DLD1 (cell line): ENCODE results near the gene CYP24A1.

Source experiments
- in situ Hi-C: cut with HindIII; loops from 2 replicates; pipeline ENCODE4 v1.10.0; 2017; ENCODE audit warnings: low sequenced_read_pairs

Gene CYP24A1

DNA sequence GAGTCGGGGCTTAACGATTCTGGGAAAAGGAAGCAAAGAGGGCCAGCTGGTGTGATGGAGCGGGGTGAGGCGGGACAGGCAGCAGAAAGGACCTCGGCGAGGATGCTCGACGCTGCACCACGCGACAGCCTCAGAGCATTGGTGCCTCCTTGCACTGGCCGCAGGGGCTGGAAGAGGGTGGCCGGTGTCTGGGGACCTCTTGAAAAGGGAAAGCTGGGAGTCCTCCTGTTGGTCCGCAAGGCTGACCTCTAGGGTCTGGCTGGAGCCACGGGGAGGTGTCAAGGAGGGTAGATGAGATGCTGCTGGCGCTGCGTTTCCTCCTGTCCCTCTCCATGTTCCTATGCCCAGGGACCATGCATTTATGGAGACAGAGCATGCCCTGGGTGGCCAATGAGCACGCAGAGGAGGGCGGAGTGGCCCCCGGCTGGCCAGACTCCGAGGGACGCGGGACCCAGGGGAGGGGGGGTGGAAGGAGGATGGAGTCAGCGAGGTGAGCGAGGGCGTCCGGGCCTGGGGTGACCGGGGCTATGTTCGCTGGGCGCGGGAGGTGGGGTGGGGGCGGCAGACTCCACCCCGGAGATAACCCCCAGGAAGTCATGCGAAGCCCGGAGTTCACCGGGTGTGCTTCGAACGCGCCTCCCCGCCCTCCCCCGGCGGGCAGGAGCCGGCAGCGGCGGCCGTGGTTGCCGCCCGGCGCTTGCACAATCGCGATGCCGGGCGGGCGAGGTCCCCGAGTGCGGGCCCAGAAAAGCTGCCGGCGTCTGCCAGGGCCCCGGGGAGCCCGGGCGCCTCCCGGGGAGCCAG is at the start of gene CYP24A1:
Gene CYP24A1 (minus strand): TSS at position 334 of the 804 bp plus-strand sequence. CDS start 407 bp downstream, outside the sequence.
- in situ Hi-C loops, result no loop called here

DNA sequence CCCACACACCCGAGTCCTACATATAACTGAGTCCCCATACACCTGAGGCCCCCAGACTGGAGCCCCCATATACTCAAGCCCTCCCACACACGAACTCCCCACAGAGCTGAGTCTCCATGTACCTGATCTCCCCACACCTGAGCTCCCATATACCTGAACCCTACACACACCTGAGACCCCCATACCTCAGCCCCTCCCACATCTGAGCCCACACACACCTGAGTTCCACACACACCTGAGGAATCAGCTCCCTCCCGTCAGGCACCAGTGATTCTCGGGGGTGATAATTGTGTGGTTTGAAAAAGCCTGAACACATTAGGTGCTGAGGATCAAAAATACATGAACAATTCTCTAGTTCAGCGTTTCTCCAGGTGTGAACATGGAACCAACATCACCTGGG is 49.5 kb upstream of the CYP24A1 start:
- in situ Hi-C loops, result no loop called here

DNA sequence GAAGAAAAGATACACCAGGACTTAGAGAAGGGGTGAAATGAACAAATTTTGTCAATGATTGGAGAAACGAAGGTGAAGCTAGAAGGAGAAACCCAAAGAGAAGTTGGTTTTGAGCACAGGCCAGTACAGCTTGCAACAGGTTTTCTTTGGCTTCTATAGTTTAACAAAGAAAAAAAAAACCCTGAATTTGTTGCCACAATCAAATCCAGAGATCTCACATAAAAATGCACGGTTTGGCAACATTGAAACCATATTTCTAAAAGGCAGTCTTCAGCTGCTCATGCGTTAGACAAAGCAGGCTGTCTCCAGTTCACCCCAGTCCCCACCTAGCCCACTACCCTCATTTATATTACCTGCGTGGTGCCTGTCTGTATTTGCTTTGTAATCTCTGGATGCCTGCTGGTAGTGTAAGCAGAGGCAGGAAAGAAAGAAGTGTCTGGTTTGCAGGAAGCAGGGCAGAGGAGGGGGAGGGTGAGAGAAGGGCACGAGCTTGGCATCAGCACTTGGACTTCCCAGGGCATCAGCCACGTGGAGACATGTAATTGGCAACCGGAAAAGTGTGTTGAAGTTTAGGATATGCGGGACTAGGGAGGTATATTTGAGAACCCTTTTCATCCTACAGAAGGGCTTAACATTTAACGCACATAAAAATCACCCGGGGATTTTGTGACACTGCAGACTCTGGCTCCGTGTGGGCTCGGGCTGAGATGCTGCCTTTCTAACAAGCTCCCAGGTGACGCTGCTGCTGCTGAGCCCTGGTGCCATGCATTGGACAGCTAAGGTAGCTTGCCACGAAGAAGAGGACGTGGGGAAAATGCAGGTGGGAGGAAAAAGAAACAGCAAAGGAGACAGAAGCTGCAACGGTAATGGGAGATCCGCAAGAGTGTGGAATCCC is 48.5 kb upstream of the CYP24A1 start:
- in situ Hi-C loops, result no loop called here

DNA sequence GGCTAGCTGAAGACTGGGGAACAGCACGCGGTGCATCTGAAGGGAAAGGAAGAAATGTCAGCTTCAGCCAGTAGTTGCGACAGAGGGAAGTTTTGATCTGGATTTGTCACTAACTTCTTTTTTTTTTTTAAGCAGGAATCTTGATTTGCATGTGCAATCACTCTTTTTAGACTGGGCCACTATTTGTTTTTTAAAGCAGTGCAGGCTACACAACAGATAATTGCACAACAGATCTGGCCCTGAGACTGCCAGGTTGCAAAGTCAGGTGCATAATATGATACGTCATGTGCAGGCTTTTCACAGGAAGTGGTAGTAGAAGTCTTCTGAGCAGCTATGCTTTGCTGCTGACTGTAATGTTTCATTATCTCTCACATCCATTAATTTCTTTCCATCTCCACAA is 47.6 kb upstream of the CYP24A1 start:
- in situ Hi-C loops, result no loop called here

DNA sequence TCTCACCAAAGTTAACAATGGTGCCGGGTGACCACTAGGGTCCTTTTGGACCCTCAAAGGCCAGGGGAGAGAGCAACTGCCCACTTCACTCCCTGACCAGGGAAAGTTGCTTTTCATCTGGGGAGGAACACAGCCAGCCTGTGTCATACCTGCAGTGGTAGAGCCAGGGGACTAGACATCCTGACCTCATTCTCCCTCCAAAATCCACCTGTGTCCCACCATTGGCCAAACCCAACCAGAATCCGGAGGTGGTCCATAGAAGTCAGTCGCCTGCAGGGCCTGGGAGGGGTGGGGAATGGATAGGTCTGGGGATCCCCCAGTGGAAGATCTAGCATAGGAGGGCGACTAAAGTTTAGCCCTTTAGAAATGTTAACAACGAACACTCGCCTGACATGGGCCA is 46.9 kb upstream of the CYP24A1 start:
- in situ Hi-C loops, result no loop called here

DNA sequence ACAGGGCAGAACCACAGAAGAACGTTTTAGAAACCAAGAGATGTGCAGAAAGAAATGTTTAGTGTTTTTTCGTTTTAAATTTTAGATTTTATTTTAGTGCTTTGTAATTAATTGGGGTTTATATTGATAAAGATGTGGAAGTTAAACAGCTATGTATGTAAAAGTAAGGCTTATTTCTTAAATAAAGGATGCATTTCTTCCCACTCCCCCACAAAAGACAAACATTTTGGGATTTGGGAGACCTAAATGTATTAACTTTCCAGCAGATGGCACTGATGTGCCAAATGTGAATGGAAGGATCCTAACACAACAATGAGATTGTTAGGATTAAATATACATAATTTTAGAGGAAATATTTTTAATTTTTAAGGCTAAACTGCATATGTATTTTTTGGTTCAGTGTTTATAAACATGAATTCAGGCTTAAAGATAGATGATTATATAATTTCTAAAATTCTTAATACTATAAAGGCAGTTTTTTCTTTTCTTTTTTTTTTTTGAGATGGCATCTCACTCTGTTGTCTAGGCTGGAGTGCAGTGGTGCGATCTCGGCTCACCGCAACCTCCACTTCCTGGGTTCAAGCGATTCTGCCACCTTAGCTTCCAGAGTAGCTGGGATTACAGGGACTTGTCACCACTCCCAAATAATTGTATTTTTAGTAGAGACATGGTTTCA is 46.1 kb upstream of the CYP24A1 start:
- in situ Hi-C loops, result loop anchor here (5.0 to 10.0 kb wide), 3 partner anchors 37 to 405 kb away; no protein-coding TSS in a partner anchor

DNA sequence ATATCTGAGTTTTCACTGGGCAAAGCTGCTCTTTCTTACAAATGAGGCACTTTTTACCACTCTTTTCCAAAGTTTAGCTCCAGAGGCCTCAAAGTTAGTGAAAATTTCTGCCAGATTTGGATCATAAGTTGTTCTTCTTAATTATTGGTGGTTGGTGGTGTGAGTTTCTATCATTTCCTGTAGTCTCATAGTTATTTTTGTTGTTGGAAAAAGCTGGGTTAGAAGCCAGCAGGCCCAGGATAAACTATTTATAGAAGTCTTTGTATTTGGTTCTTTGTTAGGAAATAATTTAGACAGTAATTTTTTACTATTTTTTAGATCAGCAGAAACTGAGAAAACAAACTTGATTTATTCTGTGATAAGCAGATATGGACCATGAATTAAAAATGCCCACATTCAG is 44.7 kb upstream of the CYP24A1 start:
- in situ Hi-C loops, result loop anchor here (5.0 to 10.0 kb wide), 3 partner anchors 39 to 406 kb away; no protein-coding TSS in a partner anchor

DNA sequence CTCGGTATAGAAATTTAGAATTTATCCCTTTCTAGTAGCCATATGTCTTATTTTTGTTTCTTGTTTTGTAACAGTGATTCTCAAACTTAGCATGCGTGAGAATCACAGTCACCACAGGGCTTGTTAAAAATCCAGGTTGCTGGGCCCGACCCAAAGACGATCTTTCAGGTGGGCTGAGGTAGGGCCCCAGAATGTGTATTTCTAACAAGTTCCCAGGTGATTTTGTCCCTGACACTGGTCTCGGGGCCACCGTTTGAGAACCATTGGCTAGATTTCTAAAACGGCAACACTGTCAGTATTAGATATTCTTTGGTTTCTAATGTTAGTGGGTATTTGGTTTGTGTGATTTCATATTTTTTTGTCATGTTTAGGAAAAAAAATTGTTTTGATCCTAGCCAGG is 44.0 kb upstream of the CYP24A1 start:
- in situ Hi-C loops, result loop anchor here (5.0 to 10.0 kb wide), 3 partner anchors 40 to 407 kb away; no protein-coding TSS in a partner anchor

DNA sequence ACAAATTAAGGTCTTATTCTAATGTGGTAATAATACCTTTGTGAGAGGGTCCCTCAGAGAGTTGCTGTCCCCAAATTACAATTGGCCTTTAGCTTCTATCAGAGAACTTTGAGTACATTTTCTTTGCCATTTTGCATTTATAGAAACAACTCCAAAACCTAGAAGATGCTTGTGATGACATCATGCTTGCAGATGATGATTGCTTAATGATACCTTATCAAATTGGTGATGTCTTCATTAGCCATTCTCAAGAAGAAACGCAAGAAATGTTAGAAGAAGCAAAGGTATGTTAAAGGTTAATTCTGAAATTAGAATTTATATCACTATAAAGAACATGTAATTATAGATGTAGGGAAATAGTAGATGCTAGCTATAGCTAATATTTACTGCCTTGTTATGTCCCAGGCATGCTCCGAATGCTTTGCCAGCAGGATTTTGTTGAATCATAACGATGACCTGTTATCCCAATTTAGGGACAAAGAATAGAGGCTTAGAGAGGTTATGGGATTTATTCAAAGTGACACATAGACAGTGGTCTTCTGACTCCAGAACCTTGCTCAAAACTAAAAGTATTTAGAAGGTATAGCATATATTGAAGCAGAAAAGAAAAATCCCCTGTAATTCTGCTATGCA is 41.5 kb upstream of the CYP24A1 start:
- in situ Hi-C loops, result loop anchor here (5.0 to 10.0 kb wide), 3 partner anchors 42 to 410 kb away; no protein-coding TSS in a partner anchor

DNA sequence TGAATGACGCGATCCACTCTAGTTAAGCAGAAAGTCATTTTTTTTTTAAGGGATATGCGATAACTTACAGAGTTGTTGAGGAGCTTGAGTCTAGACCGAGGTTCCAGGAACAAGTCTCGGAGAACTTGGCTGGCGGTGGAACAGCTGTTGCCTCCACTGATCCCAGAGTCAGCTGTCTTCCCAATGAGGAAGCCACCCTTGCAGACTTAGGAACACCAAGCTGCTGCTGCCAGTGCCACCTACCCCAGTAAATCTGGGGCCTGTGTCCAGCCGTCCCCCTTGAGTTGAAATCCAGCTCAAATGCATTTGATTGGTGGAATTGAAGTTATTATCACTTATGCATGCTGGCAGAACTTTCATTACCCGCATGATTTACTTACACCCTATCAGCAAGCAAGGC is 40.8 kb upstream of the CYP24A1 start:
- in situ Hi-C loops, result loop anchor here (10.0 kb wide), 1 partner anchor 410 kb away; no protein-coding TSS in a partner anchor

DNA sequence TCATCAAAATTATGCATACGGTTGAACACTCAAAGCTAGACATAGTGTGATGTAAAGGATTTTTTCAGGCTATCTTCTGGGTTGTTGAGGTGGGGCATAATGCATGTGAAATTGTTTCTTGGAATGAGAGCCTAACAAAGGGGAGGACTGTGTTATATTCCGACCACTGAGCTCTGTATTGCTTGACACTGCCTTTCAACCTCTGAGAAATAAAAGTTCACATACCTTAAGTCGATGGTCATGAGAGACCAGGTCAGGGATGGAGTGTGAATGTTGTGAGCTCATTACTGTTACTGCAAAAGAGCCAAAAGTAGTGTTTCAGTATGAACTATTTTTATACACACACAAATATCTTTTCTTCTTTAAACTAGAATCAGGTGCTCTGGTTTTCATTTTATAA is 39.1 kb upstream of the CYP24A1 start:
- in situ Hi-C loops, result loop anchor here (10.0 kb wide), 1 partner anchor 412 kb away; no protein-coding TSS in a partner anchor

DNA sequence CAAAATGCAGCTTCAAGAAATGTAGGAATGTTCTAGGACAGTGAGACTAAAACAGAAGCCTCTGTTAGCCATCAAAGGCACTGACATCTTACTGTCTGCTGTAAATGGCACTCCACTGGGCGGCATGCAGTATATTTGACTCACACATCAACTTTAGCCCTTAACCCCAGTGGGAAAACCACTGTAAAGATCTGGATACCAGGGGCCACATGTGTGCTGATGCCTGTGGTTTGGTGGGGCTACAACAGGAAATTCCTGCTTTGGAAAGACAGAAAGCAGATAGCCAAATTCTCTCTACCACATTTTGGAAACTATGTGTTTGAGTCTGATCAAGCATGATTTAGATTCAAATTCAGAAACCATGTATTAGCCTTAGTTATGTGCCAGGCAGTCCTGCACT is 38.4 kb upstream of the CYP24A1 start:
- in situ Hi-C loops, result loop anchor here (10.0 kb wide), 1 partner anchor 413 kb away; no protein-coding TSS in a partner anchor

DNA sequence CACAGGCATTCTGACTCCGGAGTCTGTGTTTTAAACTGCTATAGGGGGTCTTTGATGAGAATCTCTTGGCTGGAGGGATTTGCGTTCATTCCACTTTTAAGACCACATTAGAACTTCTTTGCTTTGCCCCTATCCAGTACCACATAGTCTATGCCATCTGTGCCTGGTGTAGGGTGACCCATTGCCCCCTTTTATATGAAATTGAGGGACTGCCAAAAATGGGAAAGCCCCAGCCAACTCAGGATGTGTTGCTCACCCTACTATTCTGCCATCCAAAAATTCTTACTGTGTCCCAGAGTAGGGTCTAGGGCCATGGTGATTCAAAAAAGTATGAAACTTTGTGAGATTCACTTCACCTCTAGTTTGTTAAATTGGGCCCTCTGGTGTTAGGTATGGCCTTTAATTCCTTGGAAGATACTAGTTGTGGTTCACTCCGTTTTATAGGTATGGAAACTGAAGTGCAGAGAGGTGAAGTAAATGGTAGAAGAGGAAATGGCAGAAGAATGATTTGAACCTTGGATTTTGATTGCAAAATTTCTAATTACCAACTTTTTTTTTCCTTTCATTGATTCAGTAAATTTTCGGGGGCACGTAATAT is 35.5 kb upstream of the CYP24A1 start:
- in situ Hi-C loops, result no loop called here

DNA sequence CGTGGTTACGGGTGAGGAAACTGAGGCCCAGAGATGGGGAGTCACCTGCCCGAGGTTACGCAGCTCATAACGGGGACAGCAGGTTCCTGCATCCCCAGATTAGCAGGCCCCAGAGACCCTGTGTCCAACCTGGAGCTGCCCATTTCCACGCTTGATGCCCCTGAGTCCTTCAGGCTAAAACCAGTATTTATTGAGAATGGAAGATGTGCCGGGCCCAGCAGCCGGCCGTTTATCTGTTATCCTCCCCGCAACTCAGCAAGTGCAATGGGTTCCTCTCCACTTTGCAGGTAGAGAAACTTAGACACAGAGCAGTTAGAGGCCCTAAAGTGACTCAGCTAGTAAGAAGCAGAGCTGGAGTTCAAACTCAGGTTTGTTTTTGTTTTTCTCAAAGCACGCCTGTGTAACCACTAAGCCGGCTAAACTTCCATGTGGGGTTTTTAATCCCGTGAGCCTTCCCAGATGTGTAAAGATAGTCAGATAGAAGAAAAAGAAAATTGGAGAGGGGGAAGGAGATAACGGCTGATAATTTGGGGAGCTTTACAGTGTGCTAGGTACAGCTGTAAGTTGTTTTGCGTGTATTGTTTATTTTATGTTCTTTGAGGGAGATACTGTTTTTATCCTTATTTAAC is 34.9 kb upstream of the CYP24A1 start:
- in situ Hi-C loops, result no loop called here

DNA sequence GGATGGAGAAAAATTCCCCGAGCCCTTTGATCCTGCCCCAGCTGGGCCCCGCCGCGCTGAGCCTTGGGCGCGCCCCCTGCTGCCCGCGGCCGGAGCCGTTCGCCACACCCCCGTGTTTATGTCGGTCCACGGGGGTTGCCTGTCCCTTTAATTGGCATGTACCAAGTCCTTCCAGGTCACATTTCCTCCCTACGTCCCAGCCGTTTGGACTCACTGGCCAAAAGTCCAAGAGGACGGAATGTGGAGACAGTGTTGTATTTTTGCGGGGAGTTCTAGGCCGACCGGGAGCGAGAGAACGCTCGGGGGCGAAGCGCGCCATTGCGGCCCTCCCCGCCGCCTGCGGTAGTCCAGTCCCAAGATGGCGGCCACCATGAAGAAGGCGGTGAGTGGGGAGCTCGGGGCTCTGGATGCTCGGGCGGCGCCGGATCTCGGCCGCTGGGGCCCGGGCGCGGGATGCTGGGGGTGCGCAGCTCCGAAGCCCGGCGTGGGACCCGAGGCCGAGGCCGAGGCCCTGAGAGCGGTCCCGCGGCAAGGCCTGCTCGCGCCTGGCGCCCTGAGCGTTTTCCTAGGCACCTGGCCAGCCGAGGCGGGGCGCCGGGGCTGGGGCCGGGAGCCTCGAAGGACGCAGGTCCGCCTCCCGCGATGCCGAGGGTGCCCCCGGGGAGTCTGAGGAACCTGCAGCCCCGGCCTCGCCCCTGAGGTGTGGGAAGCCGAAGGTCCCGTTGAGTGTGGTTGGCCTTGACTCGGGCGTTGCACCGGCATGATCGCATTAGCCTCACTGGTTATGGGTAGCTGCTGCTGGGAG is 34.2 kb upstream of the CYP24A1 start, which contains the start of gene PFDN4:
Gene PFDN4 (plus strand): TSS at position 345 of the 805 bp plus-strand sequence. CDS start 14 bp downstream, at position 359.
- in situ Hi-C loops, result no loop called here

DNA sequence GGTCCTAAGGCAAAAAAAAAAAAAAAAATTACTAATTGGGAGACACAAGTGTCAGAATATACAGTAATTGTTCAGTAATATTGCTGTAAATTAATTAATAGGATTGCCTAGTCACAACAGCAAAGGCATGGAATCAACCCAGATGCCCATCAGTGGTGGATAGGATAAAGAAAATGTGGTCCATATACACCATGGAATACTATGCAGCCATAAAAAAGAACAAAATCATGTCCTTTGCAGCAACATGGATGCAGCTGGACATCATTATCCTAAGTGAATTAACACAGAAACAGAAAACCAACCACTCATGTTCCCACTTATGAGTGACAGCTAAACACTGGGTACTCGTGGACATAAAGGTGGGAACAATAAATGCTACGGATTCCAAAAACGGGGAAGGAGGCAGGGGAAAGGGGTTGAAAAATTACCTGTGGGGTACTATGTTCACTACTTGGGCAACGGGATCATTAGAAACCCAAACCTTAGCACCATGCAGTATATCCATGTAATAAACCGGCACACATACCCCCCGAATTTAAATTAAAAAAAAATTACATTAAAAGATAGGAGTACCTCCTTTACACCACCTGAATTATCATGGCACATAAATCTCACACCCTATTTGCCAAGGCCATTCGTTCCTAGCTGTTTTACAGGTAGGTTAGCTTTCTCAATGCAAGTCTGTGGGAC is 33.4 kb upstream of the CYP24A1 start:
- in situ Hi-C loops, result no loop called here

DNA sequence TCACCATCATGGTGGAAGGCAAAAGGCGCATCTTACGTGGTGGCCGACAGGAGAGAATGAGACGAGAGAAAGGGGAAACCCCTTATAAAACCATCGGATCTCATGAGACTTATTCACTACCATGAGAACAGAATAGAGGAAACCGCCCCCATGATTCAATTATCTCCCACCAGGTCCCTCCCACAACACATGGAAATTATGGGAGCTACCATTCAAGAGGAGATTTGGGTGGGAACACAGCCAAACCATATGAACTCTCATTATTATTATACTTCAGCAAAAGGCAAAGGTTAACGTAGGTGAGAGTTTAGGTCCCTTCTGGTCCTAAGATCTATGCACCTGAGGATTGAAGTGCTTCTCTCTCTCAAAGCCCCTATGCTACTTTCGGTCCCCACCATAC is 31.7 kb upstream of the CYP24A1 start:
- in situ Hi-C loops, result no loop called here

DNA sequence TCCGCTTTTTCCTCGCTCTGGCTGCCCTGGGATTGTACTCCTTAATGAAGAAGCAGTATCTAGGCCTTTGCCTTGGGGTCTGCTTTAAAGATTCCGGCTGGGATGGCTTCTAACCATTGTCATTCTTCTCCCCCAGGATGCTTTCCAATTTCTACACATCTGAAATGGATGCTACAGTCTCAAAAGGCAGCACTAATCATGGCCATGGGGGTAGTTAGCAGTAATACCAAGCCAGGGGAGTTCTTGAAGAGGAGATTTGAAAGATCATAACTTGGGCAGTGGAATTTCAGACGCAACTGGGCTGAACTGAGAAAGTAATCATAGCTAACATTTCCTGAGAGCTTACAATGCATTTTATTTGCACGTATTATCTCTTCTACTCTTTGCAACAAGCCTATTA is 30.7 kb upstream of the CYP24A1 start:
- in situ Hi-C loops, result no loop called here
